ENCODE results near the gene MEG3.

The MEG3 gene

DNA sequence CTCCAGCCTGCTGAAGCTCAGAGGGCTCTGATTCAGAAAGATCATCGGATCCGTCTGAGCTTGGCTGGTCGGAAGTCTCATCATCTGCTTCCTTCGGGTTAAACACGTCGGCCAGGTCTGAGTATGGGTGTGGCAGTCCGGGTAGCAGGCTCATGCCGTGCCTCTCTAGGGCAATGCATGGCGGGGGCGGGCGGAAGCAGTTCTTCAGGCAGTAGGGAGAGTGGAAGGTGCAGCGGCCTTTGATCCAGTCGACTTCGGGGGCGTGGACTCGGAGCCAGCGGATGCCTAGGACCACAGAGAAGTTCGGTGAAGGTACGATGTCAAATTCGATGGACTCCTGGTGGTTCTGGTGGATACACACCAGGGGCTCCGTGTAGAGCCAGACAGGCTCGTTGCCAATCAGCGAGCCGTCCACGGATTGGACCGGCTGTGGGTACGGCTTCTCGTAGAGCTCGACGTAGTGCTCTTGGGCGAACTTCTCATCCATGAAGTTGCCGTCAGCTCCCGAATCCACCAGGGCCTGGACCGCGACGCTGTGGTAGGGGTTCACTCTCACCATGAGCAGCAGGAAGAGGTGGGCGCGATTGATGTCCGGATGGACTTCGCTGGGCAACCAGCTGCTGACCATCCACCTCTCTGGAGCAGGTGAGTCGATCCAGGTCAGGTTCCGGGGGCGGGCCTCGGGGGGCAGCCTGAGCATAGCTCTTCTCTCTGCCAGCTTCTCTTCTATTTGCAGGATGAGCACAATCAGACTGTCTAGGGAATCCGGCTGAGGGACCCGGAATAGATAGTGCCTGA lies 57.3 kb downstream of the MEG3 start:
- TF ChIP-seq, protein P1, sequence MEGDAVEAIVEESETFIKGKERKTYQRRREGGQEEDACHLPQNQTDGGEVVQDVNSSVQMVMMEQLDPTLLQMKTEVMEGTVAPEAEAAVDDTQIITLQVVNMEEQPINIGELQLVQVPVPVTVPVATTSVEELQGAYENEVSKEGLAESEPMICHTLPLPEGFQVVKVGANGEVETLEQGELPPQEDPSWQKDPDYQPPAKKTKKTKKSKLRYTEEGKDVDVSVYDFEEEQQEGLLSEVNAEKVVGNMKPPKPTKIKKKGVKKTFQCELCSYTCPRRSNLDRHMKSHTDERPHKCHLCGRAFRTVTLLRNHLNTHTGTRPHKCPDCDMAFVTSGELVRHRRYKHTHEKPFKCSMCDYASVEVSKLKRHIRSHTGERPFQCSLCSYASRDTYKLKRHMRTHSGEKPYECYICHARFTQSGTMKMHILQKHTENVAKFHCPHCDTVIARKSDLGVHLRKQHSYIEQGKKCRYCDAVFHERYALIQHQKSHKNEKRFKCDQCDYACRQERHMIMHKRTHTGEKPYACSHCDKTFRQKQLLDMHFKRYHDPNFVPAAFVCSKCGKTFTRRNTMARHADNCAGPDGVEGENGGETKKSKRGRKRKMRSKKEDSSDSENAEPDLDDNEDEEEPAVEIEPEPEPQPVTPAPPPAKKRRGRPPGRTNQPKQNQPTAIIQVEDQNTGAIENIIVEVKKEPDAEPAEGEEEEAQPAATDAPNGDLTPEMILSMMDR (conservative IDR thresholded peaks at IDR 0.05), result no peak
- H3K27ac ChIP-seq, result no peak overlapping the region

DNA sequence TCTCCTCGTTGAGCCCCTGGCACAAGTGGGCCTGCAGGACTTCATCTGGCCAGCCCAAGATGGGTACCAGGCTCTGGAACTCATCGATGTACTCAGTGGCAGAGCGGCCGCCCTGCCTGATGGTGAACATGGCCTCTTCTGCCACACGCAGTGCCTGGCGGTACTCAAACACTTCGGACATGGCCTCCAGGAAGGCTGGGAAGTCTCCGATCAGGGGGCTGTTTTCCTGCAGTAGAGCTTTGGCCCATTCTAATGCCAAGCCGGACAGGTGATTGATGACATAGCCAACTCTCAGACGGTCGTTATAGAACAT lies 57.8 kb downstream of the MEG3 start:
- TF ChIP-seq, protein P1 (conservative IDR thresholded peaks at IDR 0.05), result no peak
- H3K27ac ChIP-seq, result no peak overlapping the region

DNA sequence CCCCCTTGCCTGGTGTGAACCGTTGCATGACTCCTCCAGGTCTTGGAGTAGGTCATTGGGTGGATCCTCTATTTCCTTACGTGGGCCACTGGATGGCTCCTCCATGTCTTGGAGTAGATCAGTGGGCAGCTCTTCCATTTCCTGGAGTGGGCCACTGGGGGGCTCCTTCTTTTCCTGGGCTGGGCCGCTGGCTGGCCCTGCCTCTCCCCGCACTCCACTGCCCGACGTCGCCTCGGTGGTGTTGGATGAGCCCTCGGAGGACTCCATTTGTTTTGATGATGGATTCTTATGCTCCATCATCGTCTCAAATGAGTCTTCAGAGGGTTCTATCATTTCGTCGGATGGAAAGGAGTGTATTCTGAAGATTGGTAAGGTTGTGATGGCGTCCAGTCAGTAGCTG lies 58.5 kb downstream of the MEG3 start:
- TF ChIP-seq, protein P1 (conservative IDR thresholded peaks at IDR 0.05), result no peak
- no peak overlapping the region for H3K27ac ChIP-seq

DNA sequence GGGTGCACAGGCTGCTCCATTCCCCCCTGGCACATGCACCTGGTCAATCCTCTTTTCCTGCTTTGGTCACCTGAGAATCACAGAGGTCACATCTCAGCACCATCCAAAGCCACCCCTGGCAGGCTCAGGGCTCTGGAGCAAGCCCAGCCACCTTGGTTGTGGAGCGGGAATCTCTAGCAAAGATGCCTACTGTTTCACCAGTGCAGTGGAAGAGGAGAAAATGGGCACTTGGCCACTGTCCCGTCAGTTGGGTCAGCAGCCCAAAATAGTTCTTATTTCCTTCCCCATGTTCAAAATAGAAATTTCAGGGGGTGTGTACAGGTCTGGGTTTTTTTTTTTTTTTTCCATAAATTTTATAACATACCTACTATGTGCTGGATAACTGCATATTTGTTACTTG lies 59.3 kb downstream of the MEG3 start:
- H3K27ac ChIP-seq, result no peak overlapping the region
- TF ChIP-seq, protein P1 (conservative IDR thresholded peaks at IDR 0.05), result no peak

DNA sequence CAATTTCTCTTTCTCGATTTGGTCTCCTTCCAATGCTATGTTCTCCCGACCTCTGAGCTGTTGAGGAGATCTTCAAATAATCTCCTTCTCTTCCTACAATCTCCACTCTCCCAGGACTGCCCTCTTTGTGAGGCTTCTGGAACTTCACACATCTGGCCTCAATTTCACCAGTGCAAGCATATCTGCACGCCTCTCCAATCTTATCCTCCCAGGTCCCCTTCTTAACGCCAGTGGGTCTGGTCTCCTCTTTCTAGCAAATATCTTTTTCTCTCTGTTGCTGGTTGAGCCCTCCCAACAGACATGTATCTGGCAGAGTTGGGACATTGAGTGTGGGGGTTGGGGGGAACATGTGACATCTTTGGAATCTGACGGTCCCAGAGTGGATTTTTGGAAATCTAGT lies 59.7 kb downstream of the MEG3 start:
- no peak overlapping the region for H3K27ac ChIP-seq
- TF ChIP-seq, protein P1 (conservative IDR thresholded peaks at IDR 0.05), result no peak

DNA sequence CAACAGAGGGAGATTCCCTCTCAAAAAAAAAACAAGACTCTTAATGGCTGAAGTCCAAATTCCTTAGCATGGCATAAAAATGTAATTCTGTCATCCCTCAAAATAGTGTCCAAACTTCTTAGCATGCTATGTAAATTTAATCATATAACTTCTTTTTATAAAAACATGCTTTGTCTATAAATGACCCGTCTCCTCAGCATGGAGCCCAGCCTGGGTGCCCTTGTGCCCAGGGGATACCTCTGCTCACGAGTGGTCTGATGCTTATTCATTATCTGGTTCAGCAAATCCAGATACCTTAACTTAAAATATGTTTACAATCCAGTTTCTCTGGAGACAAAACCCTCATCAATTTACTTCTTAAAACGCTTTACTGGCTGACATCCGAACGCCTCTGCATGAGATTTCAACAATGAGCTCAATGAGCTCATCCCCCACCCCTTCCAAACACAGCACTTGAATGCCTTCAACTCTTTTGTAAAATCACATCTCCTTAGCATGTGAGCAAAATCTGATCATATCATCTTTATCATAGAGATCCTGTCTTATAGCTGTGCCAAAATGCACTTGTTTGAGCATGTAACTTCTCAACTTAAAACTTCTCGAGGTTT lies 61.9 kb downstream of the MEG3 start:
- TF ChIP-seq, protein P1 (conservative IDR thresholded peaks at IDR 0.05), result no peak
- no peak overlapping the region for H3K27ac ChIP-seq

DNA sequence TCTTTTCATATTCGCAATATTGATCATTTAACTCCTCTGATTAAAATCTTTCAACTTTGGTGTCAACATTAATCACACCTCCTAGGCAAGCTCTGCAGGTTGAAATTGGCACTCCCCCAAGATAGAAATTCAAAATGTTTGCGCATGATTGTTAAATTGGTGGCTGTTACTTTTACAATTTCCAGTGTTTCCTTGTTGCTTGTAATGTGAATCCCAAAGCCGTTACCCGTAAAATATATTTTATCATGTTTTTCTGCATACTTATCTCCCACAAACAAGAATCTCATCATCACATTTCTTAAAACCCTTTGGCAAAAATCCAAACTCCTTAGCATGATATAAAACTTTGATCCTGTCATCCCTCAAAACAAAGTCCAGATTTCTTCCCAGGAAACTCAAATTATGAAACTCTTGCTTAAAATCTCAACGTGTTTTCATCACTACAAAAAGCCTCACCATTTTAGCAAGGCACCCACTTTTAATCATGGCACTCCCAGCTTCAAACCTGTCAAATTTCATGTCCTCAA lies 62.9 kb downstream of the MEG3 start:
- no peak overlapping the region for H3K27ac ChIP-seq
- TF ChIP-seq, protein P1 (conservative IDR thresholded peaks at IDR 0.05), result no peak
